ENCODE data around the gene CASP7. TPM values are rescaled to one million over a fixed set of nuclear protein-coding genes. Genes with fewer than 3 reads are reported as not detected.
"Not testable (repeated sequence)": the region's sequence is repeated elsewhere in the genome, so short reads cannot be mapped to it uniquely, and the experiment has no call there.

Gene CASP7
- total RNA-seq, 3 donors from 2014 or later (not counting 1 experiment from before 2014, with no cell fraction given) = 13.4 to 20.0 (median 14.9) TPM

- no peaks in the 10 kb centered on the region for H3K4me1 ChIP-seq (ENCODE audit: control insufficient read depth, insufficient read depth, low read length)
These were observed 31.2 kb upstream of the CASP7 start for GRCh38 chr10:113648478-113648877.

GRCh38 chr10:113650172-113650571 is 29.5 kb upstream of the CASP7 start:
- peaks cover 18 to 47% of the 10 kb centered on the region in 2 donors for H3K27me3 Mint-ChIP-seq (ENCODE audit: low read depth in 2 of 2)
- 97% methylated on average over 2 of the region's 2 CpGs for WGBS (ENCODE audit: insufficient coverage)

More at GRCh38 chr10:113648478-113648877, 31.2 kb upstream of the CASP7 start:
- no peaks in the 10 kb centered on the region for H3K36me3 Mint-ChIP-seq
- H3K4me3 ChIP-seq (ENCODE audit: low read length) = no peak overlapping the region
- no peak overlapping the region for H3K27ac ChIP-seq (ENCODE audit: low read length)
- DNase-seq = no peak
- H3K4me3 Mint-ChIP-seq = no peak overlapping the region
- TF ChIP-seq CTCF (IDR thresholded peaks at IDR 0.05) = no peak
- no peaks in the 10 kb centered on the region for H3K9me3 ChIP-seq (ENCODE audit: control insufficient read depth, insufficient read depth, low read length)
- peaks cover 9 to 42% of the 10 kb centered on the region in 2 donors for H3K27me3 Mint-ChIP-seq (ENCODE audit: low read depth in 2 of 2)
- 84% methylated on average over 2 of the region's 3 CpGs for WGBS (ENCODE audit: insufficient coverage)
- no peak overlapping the region for H3K27ac Mint-ChIP-seq
- H3K4me1 Mint-ChIP-seq = no peaks in the 10 kb centered on the region
- no peaks in the 10 kb centered on the region for H3K36me3 ChIP-seq (ENCODE audit: control insufficient read depth, insufficient read depth, low read length)
- intact Hi-C loops (cut with micrococcal nuclease) = no loop called here
- no peaks in the 10 kb centered on the region for H3K27me3 ChIP-seq (ENCODE audit: control insufficient read depth, insufficient read depth, low read length)
- no peaks in the 10 kb centered on the region for H3K9me3 Mint-ChIP-seq
- no peak for ATAC-seq

GRCh38 chr10:113651021-113651420 is 28.7 kb upstream of the CASP7 start:
- intact Hi-C loops (cut with micrococcal nuclease) = no loop called here
- WGBS (ENCODE audit: insufficient coverage) = 90% methylated on average over 2 of the region's 2 CpGs
- H3K27me3 Mint-ChIP-seq (ENCODE audit: low read depth in 2 of 2) = peaks cover 19 to 50% of the 10 kb centered on the region in 2 donors
- no peak overlapping the region for H3K4me3 ChIP-seq (ENCODE audit: low read length)
- no peak overlapping the region for H3K27ac ChIP-seq (ENCODE audit: low read length)
- no peak for TF ChIP-seq CTCF (IDR thresholded peaks at IDR 0.05)
- H3K36me3 Mint-ChIP-seq = no peaks in the 10 kb centered on the region
- no peak overlapping the region for H3K4me3 Mint-ChIP-seq
- no peaks in the 10 kb centered on the region for H3K27me3 ChIP-seq (ENCODE audit: control insufficient read depth, insufficient read depth, low read length)
- H3K4me1 Mint-ChIP-seq = no peaks in the 10 kb centered on the region
- ATAC-seq = no peak
- H3K4me1 ChIP-seq (ENCODE audit: control insufficient read depth, insufficient read depth, low read length) = no peaks in the 10 kb centered on the region
- no peaks in the 10 kb centered on the region for H3K9me3 Mint-ChIP-seq
- no peak for DNase-seq
- no peaks in the 10 kb centered on the region for H3K9me3 ChIP-seq (ENCODE audit: control insufficient read depth, insufficient read depth, low read length)
- no peak overlapping the region for H3K27ac Mint-ChIP-seq
- no peaks in the 10 kb centered on the region for H3K36me3 ChIP-seq (ENCODE audit: control insufficient read depth, insufficient read depth, low read length)

More at GRCh38 chr10:113650172-113650571, 29.5 kb upstream of the CASP7 start:
- no peaks in the 10 kb centered on the region for H3K4me1 Mint-ChIP-seq
- H3K36me3 ChIP-seq (ENCODE audit: control insufficient read depth, insufficient read depth, low read length) = no peaks in the 10 kb centered on the region
- DNase-seq (no peak), ATAC-seq (no peak)
- H3K27ac ChIP-seq (ENCODE audit: low read length) = no peak overlapping the region
- intact Hi-C loops (cut with micrococcal nuclease) = no loop called here
- no peak overlapping the region for H3K4me3 Mint-ChIP-seq
- no peak overlapping the region for H3K27ac Mint-ChIP-seq
- no peaks in the 10 kb centered on the region for H3K36me3 Mint-ChIP-seq
- H3K9me3 Mint-ChIP-seq = no peaks in the 10 kb centered on the region
- H3K9me3 ChIP-seq (ENCODE audit: control insufficient read depth, insufficient read depth, low read length) = no peaks in the 10 kb centered on the region
- no peaks in the 10 kb centered on the region for H3K4me1 ChIP-seq (ENCODE audit: control insufficient read depth, insufficient read depth, low read length)
- no peak for TF ChIP-seq CTCF (IDR thresholded peaks at IDR 0.05)
- H3K4me3 ChIP-seq (ENCODE audit: low read length) = no peak overlapping the region
- H3K27me3 ChIP-seq (ENCODE audit: control insufficient read depth, insufficient read depth, low read length) = no peaks in the 10 kb centered on the region

GRCh38 chr10:113651898-113652297 is 27.8 kb upstream of the CASP7 start:
- H3K36me3 ChIP-seq (ENCODE audit: control insufficient read depth, insufficient read depth, low read length) = no peaks in the 10 kb centered on the region
- H3K4me3 ChIP-seq (ENCODE audit: low read length) = no peak overlapping the region
- H3K27me3 ChIP-seq (ENCODE audit: control insufficient read depth, insufficient read depth, low read length) = no peaks in the 10 kb centered on the region
- H3K27me3 Mint-ChIP-seq (ENCODE audit: low read depth in 2 of 2) = peaks cover 23 to 59% of the 10 kb centered on the region in 2 donors
- DNase-seq (no peak), ATAC-seq (no peak)
- H3K27ac ChIP-seq (ENCODE audit: low read length) = no peak overlapping the region
- no peaks in the 10 kb centered on the region for H3K4me1 Mint-ChIP-seq
- no peaks in the 10 kb centered on the region for H3K9me3 ChIP-seq (ENCODE audit: control insufficient read depth, insufficient read depth, low read length)
- TF ChIP-seq CTCF (IDR thresholded peaks at IDR 0.05) = no peak
- no peak overlapping the region for H3K27ac Mint-ChIP-seq
- H3K4me3 Mint-ChIP-seq = no peak overlapping the region
- intact Hi-C loops (cut with micrococcal nuclease) = no loop called here
- no CpG with 5 or more reads among the region's 1 CpG for WGBS (ENCODE audit: insufficient coverage)
- no peaks in the 10 kb centered on the region for H3K9me3 Mint-ChIP-seq
- no peaks in the 10 kb centered on the region for H3K4me1 ChIP-seq (ENCODE audit: control insufficient read depth, insufficient read depth, low read length)
- H3K36me3 Mint-ChIP-seq = no peaks in the 10 kb centered on the region

GRCh38 chr10:113652456-113652855 is 27.3 kb upstream of the CASP7 start:
- H3K36me3 ChIP-seq (ENCODE audit: control insufficient read depth, insufficient read depth, low read length); H3K27ac ChIP-seq (ENCODE audit: low read length); H3K4me1 Mint-ChIP-seq; intact Hi-C loops (cut with micrococcal nuclease); H3K36me3 Mint-ChIP-seq; H3K4me1 ChIP-seq (ENCODE audit: control insufficient read depth, insufficient read depth, low read length); H3K9me3 Mint-ChIP-seq; H3K27ac Mint-ChIP-seq; H3K27me3 ChIP-seq (ENCODE audit: control insufficient read depth, insufficient read depth, low read length); H3K4me3 ChIP-seq (ENCODE audit: low read length); H3K9me3 ChIP-seq (ENCODE audit: control insufficient read depth, insufficient read depth, low read length); H3K4me3 Mint-ChIP-seq; DNase-seq; ATAC-seq: not testable (repeated sequence)
- peaks cover 24 to 63% of the 10 kb centered on the region in 2 donors for H3K27me3 Mint-ChIP-seq (ENCODE audit: low read depth in 2 of 2)
- 100% methylated on average over 1 of the region's 3 CpGs for WGBS (ENCODE audit: insufficient coverage)

All from natural killer cell (primary cell).